Hepatic stellate cell (primary cell): ENCODE data around the gene ARHGAP26.
"Not testable (repeated sequence)": the region's sequence is repeated elsewhere in the genome, so short reads cannot be mapped to it uniquely, and the experiment has no call there.

Experiments
- DNase-seq: peaks from one replicate; pipeline ENCODE4 v3.0.0; 2011; ENCODE audit warnings: low spot score

ARHGAP26 gene

DNA sequence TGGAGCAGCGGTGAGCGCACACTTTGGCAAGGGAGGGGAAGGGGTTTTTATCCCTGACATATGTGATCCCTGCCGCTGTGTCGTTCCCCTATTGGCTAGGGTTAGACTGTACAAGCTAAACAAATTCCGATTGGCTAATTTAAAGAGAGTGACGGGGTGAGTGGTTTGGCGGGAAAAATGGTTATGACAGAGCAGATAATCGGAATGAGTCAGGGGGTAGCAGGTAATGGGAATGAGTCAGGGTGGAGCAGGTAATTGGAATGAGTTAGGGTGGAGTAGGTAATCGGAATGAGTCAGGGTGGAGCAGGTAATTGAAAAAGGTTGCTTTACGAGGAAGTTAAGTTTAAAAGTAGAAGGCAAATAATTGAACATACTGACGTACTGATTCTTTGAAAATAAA lies 318.5 kb downstream of the ARHGAP26 start:
- DNase-seq, result not testable (repeated sequence)

GRCh38 chr5:143090044-143090443 lies 319.9 kb downstream of the ARHGAP26 start:
- DNase-seq, result not testable (repeated sequence)

- not testable (repeated sequence) for DNase-seq
Measured at GRCh38 chr5:143092711-143093451, 322.7 kb downstream of the ARHGAP26 start.

- no peak for DNase-seq
Measured at GRCh38 chr5:143093452-143094086, 323.4 kb downstream of the ARHGAP26 start.

- no peak for DNase-seq
Measured at GRCh38 chr5:143094087-143094521, 323.9 kb downstream of the ARHGAP26 start.

DNA sequence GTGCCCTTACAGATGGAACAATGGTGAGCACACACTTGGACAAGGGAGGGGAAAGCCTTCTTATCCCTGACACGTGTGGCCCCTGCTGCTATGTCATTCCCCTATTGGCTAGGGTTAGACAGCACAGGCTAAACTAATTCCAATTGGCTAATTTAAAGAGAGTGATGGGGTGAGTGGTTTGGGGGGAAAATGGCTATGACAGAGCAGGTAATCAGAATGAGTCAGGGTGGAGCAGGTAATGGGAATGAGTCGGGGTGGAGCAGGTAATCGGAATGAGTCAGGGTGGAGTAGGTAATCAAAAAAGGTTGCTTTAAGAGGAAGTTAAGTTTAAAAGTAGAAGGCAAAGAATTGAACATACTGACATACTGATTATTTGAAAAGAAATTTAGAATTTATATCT lies 324.4 kb downstream of the ARHGAP26 start:
- DNase-seq, result not testable (repeated sequence)

DNA sequence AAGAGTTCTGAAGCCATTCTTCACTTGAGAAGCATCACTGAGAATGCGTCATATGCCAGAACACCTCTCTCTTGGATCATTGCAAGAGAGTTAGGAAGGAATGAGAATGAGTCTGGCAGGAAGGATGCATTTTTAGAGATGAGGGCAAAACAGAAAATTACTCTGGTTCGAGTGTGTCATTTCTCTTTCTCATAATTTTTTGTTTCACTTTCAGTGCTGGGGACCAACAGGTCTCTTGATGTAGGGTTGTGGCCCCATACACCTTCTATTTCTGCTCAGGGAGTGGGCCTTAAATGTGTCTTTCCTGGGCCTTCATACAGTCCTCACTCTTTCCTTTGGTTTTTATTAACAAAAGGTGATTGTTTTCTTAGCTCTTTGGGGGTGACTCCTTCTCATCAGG lies 330.9 kb downstream of the ARHGAP26 start:
- no peak for DNase-seq

- DNase-seq, result no peak
Measured at GRCh38 chr5:143101725-143102386, 331.7 kb downstream of the ARHGAP26 start.

DNA sequence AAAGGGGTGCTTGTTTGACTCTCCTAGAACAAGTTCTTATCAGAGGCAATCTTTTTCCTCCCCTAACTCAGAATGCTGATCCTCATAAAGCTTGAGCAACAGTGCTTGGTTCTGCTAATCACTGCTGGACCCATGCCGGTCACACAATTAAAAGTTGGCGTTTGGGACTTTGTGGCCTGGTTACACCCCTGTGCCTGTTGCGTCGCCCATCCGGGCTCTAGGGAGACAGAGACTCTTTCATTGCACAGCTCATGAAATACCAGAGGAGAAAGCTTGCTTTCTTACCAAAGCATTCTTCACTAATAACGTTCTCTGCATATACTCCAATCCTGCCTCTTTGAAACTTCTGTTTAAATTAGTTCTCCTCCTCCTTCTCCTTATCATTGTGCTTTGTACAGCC lies 332.2 kb downstream of the ARHGAP26 start:
- no peak for DNase-seq

GRCh38 chr5:143105216-143105905 lies 335.2 kb downstream of the ARHGAP26 start:
- DNase-seq, result no peak

- DNase-seq, result peak; percentile 36
Measured at GRCh38 chr5:143106174-143106573, 336.0 kb downstream of the ARHGAP26 start.

GRCh38 chr5:143108498-143109128 lies 338.4 kb downstream of the ARHGAP26 start:
- no peak for DNase-seq

- no peak for DNase-seq
Measured at GRCh38 chr5:143110591-143110990, 340.4 kb downstream of the ARHGAP26 start.

- no peak for DNase-seq
Measured at GRCh38 chr5:143111799-143112198, 341.6 kb downstream of the ARHGAP26 start.

- DNase-seq, result no peak
Measured at GRCh38 chr5:143113461-143113860, 343.3 kb downstream of the ARHGAP26 start.

DNA sequence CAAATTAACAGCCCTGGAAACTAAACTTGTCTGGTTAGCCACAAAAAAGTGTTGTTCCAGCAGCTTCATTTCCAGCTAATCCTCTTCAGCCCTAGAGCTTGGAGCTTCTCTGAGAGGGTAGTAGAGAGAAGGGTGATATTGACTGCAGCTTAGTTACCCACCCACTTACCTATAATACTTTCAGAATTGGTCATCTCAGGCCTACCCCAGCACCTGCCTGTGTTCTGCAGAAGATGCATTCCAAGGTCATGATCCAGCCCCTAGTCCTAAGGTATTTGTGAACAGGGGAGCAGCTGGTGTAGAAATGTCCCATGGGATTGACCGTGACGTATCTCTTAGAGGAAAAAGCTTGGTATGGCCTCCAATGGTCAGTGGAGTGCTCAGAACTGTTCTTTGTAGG lies 344.3 kb downstream of the ARHGAP26 start:
- DNase-seq, result no peak

- no peak for DNase-seq
Measured at GRCh38 chr5:143115381-143115780, 345.2 kb downstream of the ARHGAP26 start.

DNA sequence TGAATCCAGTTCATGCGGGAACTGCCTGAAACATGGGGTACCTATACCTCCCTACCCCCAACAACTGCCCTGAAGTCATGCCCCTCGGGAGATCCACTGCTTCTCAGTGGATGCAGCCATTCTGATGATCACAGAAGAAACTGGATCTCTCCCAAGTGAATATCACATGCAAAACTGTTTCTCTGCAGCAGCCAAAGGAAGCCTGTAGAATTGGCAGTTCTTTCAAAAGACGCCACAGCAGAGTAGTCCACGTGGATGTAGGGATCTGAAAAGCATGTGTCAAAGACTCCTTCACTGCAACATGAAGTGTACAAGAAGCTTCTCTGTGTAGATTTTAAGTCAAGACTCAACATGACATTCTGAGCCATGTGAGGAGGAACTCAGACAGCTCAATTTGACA lies 346.6 kb downstream of the ARHGAP26 start:
- no peak for DNase-seq

DNA sequence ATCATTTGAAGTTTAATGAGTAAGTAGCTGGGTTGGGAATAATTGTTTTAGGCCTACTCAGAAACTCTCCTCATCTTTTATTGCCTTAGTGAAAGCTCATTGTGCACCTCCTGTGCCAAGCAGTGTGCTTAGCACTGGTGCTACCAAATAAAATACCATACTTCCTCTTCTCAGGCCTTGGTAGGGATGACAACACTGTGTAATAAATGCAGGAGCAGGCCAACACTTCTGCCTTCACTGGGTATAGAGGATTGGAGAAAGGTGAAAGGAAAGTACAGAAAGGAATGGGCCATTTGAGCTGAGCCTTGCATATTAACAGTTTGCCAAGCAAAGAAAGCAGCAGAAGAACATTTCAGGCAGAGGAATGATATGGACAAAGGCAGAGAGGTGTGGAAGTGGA lies 347.6 kb downstream of the ARHGAP26 start:
- no peak for DNase-seq

GRCh38 chr5:143118222-143118621 lies 348.0 kb downstream of the ARHGAP26 start:
- DNase-seq, result no peak

- DNase-seq, result not testable (repeated sequence)
Measured at GRCh38 chr5:143118818-143119217, 348.6 kb downstream of the ARHGAP26 start.

DNA sequence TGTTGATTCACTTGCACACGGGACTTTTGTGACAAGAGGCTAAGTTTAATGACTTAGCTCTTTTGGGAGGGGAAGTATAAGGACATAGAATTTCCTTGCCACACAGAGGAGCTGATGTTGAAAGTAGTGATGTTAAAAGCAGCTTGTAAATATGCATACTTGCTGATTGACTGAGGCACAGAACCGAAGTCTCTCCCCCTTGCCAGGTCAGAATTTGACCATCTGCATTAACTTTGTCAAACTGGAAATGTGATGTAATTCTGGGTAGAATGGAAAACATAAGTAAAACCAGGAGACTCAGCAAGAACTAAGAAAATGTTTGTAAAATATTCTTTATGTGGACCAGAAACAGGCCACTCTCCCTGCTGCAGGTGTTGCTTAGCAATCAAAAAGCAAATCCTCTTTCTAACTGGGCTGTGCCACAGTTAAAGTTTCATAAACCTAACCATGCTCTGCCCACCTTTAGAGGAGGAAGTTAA lies 349.2 kb downstream of the ARHGAP26 start:
- DNase-seq, result no peak
